CD8-positive, alpha-beta memory T cell (primary cell): ENCODE results near the gene FAM184A. TPM values are rescaled to one million over a fixed set of nuclear protein-coding genes. Genes with fewer than 3 reads are reported as not detected.

ENCODE experiments used
- CTCF ChIA-PET: fragments of 350-600 bp; sonication (Branson Sonifier 250); formaldehyde crosslinking; loops from one replicate; lab custom pipeline; 2021; ENCODE audit warnings: antibody characterized with exemption; lab: Charles Lee
- POLR2A ChIA-PET: fragments of 350-600 bp; sonication (Branson Sonifier 250); formaldehyde crosslinking; loops from one replicate; lab custom pipeline; 2021; ENCODE audit warnings: antibody characterized with exemption; lab: Charles Lee
- DNase-seq, 5 donors: peaks; one replicate each; pipeline versions ENCODE4 v3.0.0 to v3.0.0-alpha.2; 2020 to 2022; ENCODE audit warnings: mixed read lengths in 1 of 5
- H3K27ac ChIP-seq: one replicate; pipeline ENCODE4 v1.7.0; 2013; ENCODE audit warnings: low read depth, mild to moderate bottlenecking, low read length, moderate library complexity
- H3K27me3 ChIP-seq: 2 replicates; pipeline ENCODE4 v1.7.0; 2013; ENCODE audit warnings: low read length, mild to moderate bottlenecking; ENCODE audit not compliant: insufficient read depth, poor library complexity, severe bottlenecking
- H3K36me3 ChIP-seq: 2 replicates; pipeline ENCODE4 v1.7.0; 2013; ENCODE audit warnings: mild to moderate bottlenecking, low read length, moderate library complexity; ENCODE audit not compliant: insufficient read depth
- H3K4me1 ChIP-seq: 2 replicates; pipeline ENCODE4 v1.7.0; 2013; ENCODE audit warnings: mild to moderate bottlenecking, low read length, moderate library complexity; ENCODE audit not compliant: insufficient read depth
- H3K4me3 ChIP-seq: 2 replicates; pipeline ENCODE4 v1.7.0; 2013; ENCODE audit warnings: mild to moderate bottlenecking, low read length
- H3K9me3 ChIP-seq: 2 replicates; pipeline ENCODE4 v1.7.0; 2013; ENCODE audit warnings: mild to moderate bottlenecking, low read length
- H3K27ac Mint-ChIP-seq, 8 donors: one replicate each; pipeline ENCODE4 v1.8.0; 2020 to 2021; ENCODE audit warnings: mixed read lengths in 8 of 8, mild to moderate bottlenecking in 6 of 8, inconsistent platforms in 3 of 8, moderate library complexity in 3 of 8
- H3K27me3 Mint-ChIP-seq, 2 donors: one replicate each; pipeline ENCODE4 v1.8.0; 2020 to 2021; ENCODE audit warnings: mixed read lengths in 2 of 2, mild to moderate bottlenecking in 1 of 2, moderate library complexity in 1 of 2
- H3K36me3 Mint-ChIP-seq, 3 donors: one replicate each; pipeline ENCODE4 v1.8.0; 2020 to 2021; ENCODE audit warnings: mixed read lengths in 3 of 3, inconsistent platforms in 1 of 3, mild to moderate bottlenecking in 1 of 3
- H3K4me1 Mint-ChIP-seq, 3 donors: one replicate each; pipeline ENCODE4 v1.8.0; 2020 to 2021; ENCODE audit warnings: mixed read lengths in 3 of 3, inconsistent platforms in 1 of 3, mild to moderate bottlenecking in 1 of 3
- H3K4me3 Mint-ChIP-seq, 7 donors: one replicate each; pipeline ENCODE4 v1.8.0; 2020 to 2021; ENCODE audit warnings: mixed read lengths in 7 of 7, mild to moderate bottlenecking in 6 of 7, moderate library complexity in 4 of 7, inconsistent platforms in 2 of 7
- H3K9me3 Mint-ChIP-seq, 5 donors: one replicate each; pipeline ENCODE4 v1.8.0; 2020 to 2022; ENCODE audit warnings: mixed read lengths in 5 of 5, mild to moderate bottlenecking in 3 of 5, moderate library complexity in 2 of 5, inconsistent platforms in 1 of 5
- polyA plus RNA-seq: library from polyadenylated mRNA; unstranded; fragments of 300-500 nt; fragmentation: Illumina TruSeq; gene quantifications from one replicate; pipeline ENCODE4 v1.2.3, GENCODE V29; 2021
- total RNA-seq, 2 experiments: library from RNA; stranded (reverse); gene quantifications; one replicate each; pipeline ENCODE4 v1.2.3, GENCODE V29; 2021

Gene FAM184A
- total and polyA plus RNA-seq, 3 experiments from 2014 or later = 0.85 to 2.2 (median 2.0) TPM

GRCh38 chr6:118912646-118913045, 165.8 kb downstream of the FAM184A start:
- Mint-ChIP-seq H3K27ac (no peak overlapping the region), H3K4me1 (peaks cover 7 to 39% (median 25%) of the 10 kb centered on the region in 3 donors), H3K36me3 (peaks cover 3 to 75% (median 26%) of the 10 kb centered on the region in 3 donors), H3K27me3 (no peaks in the 10 kb centered on the region), H3K9me3 (no peaks in the 10 kb centered on the region), H3K4me3 (no peak overlapping the region)
- CTCF ChIA-PET = interaction anchor here (1.5 kb wide), 1 partner anchor 18 kb away, joined by 3 read pairs; the partner anchor contains the start of gene ASF1A
- POLR2A ChIA-PET = no interaction called here
- Histone ChIP-seq H3K9me3 (no peaks in the 10 kb centered on the region), H3K4me1 (no peaks in the 10 kb centered on the region), H3K27ac (no peak overlapping the region), H3K27me3 (no peaks in the 10 kb centered on the region), H3K36me3 (peaks cover 29% of the 10 kb centered on the region), H3K4me3 (no peak overlapping the region)
- DNase-seq = no peak

Other genes starting within 250 kb of the FAM184A start
- 10 to 100 TPM; 42.6 to 46.1 TPM for gene ASF1A, start 184.5 kb downstream of the FAM184A start, total RNA-seq
- 57.2 TPM for gene ASF1A, start 184.5 kb downstream of the FAM184A start, polyA plus RNA-seq
- gene MCM9, start 143.5 kb downstream of the FAM184A start, total RNA-seq = 10 to 100 TPM; 21.3 to 25.2 TPM
- 18.0 TPM for gene MCM9, start 143.5 kb downstream of the FAM184A start, polyA plus RNA-seq